ENCODE results near the gene KLHL14. TPM values are rescaled to one million over a fixed set of nuclear protein-coding genes. Genes with fewer than 3 reads are reported as not detected.

The KLHL14 gene
- total and polyA plus RNA-seq, 2 of the 13 experiments (the other 11 are each of a cell fraction or from before 2014, with no cell fraction given) = 16.0 to 41.8 TPM

- TF ChIP-seq ZNF570 (CRISPR knock-in tag; IDR thresholded peaks at IDR 0.05; ENCODE audit: borderline replicate concordance) (no peak), ZBTB34 (CRISPR knock-in tag; IDR thresholded peaks at IDR 0.05) (no peak), ZBTB42 (CRISPR knock-in tag; IDR thresholded peaks at IDR 0.05) (no peak)
Measured at GRCh38 chr18:32684940-32685339, 87.9 kb downstream of the KLHL14 start (continued).

GRCh38 chr18:32684096-32684495, 88.7 kb downstream of the KLHL14 start:
- in situ Hi-C loops (cut with HindIII; ENCODE audit: extremely low pct_ligation_motif_present, low pct_unique_long_range_greater_than_20kb) = no loop called here
- ChIA-PET CTCF (ENCODE audit: low intra/inter-chr PET ratio, low total read pairs) (no interaction called here), POLR2A (no interaction called here)
- Histone ChIP-seq H3K4me2 (ENCODE audit: low read depth, low read length) (no peak overlapping the region), H2AFZ (ENCODE audit: low read length) (no peak overlapping the region), H3K9me3 (ENCODE audit: low read length) (no peaks in the 10 kb centered on the region), H3K27me3 (ENCODE audit: control insufficient read depth in 1 of 2, insufficient read depth in 2 of 2, low read length in 2 of 2) (no peaks in the 10 kb centered on the region), H4K20me1 (ENCODE audit: insufficient read depth, low read length) (no peaks in the 10 kb centered on the region), H3K79me2 (ENCODE audit: insufficient read depth, low read length) (no peaks in the 10 kb centered on the region), H3K4me3 (replicated peaks in 1 of 3; ENCODE audit: insufficient read depth in 1 of 3, low read depth in 2 of 3, low read length in 3 of 3) (no peak overlapping the region), H3K9ac (ENCODE audit: insufficient read depth, low read depth, low read length) (no peak overlapping the region), H3K36me3 (replicated peaks in 1 of 2; ENCODE audit: control insufficient read depth in 1 of 2, insufficient read depth in 2 of 2, low read length in 2 of 2) (peaks cover 6 to 62% of the 10 kb centered on the region in 2 experiments), H3K27ac (ENCODE audit: extremely low read length, insufficient read depth, low read length) (no peak overlapping the region), H3K4me1 (ENCODE audit: insufficient read depth, low read length) (no peaks in the 10 kb centered on the region)
- TF ChIP-seq RBM22 (optimal IDR thresholded peaks at IDR 0.05; ENCODE audit: low read length) (peak; percentile 29), KMT2A (CRISPR knock-in tag; IDR thresholded peaks at IDR 0.05) (no peak), ZMAT3 (CRISPR knock-in tag; conservative IDR thresholded peaks at IDR 0.05) (no peak)
- BruUV-seq (replicated peaks) = no TSS peak
- ATAC-seq = no peak
- intact Hi-C loops (cut with micrococcal nuclease; ENCODE audit: unreplicated experiment) = no loop called here
- 94% methylated on average over 1 of the region's 1 CpG for WGBS (ENCODE audit: low lambda C conversion rate)
- FAIRE-seq = no peak
- DNase-seq (ENCODE audit: low spot score) = no peak

GRCh38 chr18:32683044-32683443, 89.8 kb downstream of the KLHL14 start:
- no peak for DNase-seq (ENCODE audit: low spot score)
- no peak for FAIRE-seq
- Histone ChIP-seq H4K20me1 (ENCODE audit: insufficient read depth, low read length) (no peaks in the 10 kb centered on the region), H3K27me3 (ENCODE audit: control insufficient read depth in 1 of 2, insufficient read depth in 2 of 2, low read length in 2 of 2) (no peaks in the 10 kb centered on the region), H2AFZ (ENCODE audit: low read length) (no peak overlapping the region), H3K4me2 (ENCODE audit: low read depth, low read length) (no peak overlapping the region), H3K4me3 (replicated peaks in 1 of 3; ENCODE audit: insufficient read depth in 1 of 3, low read depth in 2 of 3, low read length in 3 of 3) (no peak overlapping the region), H3K9me3 (ENCODE audit: low read length) (no peaks in the 10 kb centered on the region), H3K79me2 (ENCODE audit: insufficient read depth, low read length) (no peaks in the 10 kb centered on the region), H3K27ac (ENCODE audit: extremely low read length, insufficient read depth, low read length) (no peak overlapping the region), H3K4me1 (ENCODE audit: insufficient read depth, low read length) (no peaks in the 10 kb centered on the region), H3K9ac (ENCODE audit: insufficient read depth, low read depth, low read length) (no peak overlapping the region), H3K36me3 (replicated peaks in 1 of 2; ENCODE audit: control insufficient read depth in 1 of 2, insufficient read depth in 2 of 2, low read length in 2 of 2) (peaks cover 9 to 62% of the 10 kb centered on the region in 2 experiments)
- TF ChIP-seq STAG1 (CRISPR knock-in tag; IDR thresholded peaks at IDR 0.05) (peak; percentile 23; the same call in 1 of the 2 replicates), TEF (CRISPR knock-in tag; IDR thresholded peaks at IDR 0.05) (no peak)
- BruUV-seq (replicated peaks) = no TSS peak
- CTCF ChIA-PET (ENCODE audit: low intra/inter-chr PET ratio, low total read pairs) = no interaction called here
- in situ Hi-C loops (cut with HindIII; ENCODE audit: extremely low pct_ligation_motif_present, low pct_unique_long_range_greater_than_20kb) = no loop called here
- no peak for ATAC-seq
- POLR2A ChIA-PET = no interaction called here
- WGBS (ENCODE audit: low lambda C conversion rate) = 98% methylated on average over 4 of the region's 4 CpGs
- intact Hi-C loops (cut with micrococcal nuclease; ENCODE audit: unreplicated experiment) = no loop called here

Measured in HepG2 (cell line).